Measurements from ENCODE around the gene IL9R.
A peak's percentile ranks its signal among the peaks of the same experiment; 100 is the strongest.
"Not testable (repeated sequence)": the region's sequence is repeated elsewhere in the genome, so short reads cannot be mapped to it uniquely, and the experiment has no call there.

IL9R gene

DNA sequence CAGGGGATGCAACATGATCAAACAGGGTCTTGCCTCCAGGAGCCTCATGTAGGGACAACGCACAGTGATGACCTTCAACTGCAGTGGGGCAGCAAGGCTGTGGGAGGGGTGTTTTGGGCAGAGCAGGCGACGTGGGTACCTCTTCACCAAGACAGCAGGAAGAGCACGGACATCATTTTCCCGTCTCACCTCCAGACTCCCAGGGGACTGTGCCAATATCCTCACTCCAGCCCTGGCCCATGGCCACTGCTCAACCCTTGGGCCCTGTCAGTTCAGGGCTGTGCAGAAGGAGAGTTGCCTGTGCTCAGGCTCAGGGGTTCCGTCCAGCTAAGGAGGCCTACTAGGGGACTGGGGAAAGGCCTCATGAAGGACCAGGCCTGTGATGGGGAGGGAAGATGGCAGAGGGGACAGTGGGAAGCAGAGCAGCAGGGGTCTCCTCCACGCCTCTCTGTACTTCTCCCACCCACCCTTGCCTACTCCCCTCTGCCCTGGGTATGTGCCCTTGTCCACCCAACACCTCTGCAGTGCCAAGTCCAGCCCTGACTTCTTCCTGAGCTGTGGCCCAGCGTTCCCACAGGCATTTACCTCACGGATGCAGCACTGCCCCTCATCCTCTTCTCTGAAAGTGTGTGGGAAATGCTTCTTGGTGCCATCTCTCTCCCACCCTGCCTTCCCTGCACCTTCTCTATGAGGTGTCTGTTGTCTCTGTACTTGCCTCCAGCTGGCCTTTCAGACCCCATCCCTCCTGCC, 1.4 kb downstream of the IL9R start:
- DNase-seq = no peak

DNA sequence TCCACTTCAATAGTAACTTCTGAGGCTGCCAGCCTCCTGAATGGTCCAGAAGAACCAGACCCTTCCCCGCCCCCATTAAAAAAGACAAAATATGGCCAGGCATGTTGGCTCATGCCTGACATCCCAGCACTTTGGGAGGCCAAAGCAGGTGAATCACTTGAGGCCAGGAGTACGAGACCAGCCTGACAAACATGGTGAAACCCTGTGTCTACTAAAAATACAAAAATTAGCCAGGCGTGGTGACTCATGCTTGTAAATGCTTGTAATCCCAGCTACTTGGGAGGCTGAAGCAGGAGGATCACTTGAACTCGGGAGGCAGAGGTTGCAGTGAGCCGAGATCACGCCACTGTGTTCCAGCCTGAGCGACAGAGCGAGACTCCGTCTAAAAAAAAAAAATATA, 2.3 kb downstream of the IL9R start:
- not testable (repeated sequence) for DNase-seq

DNA sequence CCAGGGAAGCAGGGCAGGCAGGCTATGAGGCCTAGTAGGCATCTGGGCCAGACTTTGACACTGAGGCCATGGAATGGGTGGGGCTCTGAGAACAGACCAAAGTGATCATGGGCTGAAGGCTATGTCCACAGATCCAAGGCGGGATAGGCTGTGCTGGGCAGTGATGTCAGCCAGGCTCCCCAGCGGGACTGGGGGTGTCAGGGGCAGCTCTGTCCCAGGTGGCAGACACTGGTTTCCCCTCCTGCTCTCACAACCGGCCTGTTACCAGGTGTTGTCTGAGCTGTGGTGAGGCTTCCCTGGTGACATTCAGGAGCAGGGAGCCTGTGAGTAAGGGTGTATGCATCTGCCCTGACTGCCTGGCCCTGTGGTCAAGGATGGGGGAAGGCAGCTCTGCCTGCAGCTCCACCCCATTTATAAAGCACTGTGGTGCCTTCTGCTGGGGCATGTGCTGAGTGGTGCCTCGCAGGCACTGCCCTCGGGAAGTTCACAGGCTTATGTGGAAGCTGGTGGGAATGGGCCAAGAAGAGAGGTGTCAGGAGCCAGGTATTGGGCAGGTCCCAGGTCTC, 2.9 kb downstream of the IL9R start:
- no peak for DNase-seq

DNA sequence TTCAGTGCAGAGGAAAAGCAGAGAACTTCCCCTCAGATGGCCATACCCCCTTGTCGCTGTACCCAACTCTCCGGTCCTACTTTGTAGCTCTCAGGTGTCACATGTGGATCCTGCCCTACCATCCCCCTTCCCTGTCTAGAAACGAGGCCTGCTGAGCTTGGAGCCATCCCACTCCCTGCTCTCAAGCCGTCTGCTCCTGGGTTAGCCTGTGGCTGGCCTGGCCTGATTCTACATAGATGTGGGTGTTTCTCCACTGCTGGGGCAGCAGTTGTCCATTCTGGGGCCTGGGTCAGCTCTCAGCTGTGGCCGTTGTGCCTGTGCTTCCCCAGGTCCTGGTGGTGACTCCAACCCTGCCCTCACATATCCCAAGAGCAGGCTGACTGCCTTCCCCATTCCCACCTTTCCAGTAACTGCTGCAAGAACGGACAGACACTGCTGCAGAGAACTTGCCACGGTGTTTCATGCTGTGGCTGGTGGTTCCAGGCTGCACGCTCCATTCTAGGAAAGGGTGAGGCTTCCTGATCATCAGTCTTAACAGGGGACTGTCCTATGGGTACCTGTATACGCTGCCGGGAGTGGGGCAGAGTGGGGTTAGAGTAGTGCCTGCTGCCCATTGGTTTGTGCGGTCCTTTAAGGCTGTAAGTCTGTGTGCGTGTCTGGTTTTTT, 3.6 kb downstream of the IL9R start:
- DNase-seq = no peak

DNA sequence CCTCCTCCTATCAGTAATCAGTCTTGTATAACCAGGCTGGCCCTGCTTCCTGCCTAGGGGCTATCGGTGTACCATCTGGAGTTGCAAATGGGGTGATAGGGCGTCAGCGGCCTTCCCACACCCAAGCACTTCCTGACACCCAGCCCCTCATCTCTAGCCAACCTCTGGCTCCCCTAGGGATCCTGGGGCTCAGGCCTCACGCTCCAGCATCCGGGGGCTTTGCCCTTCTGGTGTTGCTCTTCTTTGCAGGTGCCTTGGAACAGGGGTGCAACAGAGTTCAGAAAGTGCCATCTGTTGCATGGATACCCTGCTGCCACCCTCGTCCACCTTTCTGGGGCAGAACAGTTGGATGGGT, 4.1 kb downstream of the IL9R start:
- no peak for DNase-seq

DNA sequence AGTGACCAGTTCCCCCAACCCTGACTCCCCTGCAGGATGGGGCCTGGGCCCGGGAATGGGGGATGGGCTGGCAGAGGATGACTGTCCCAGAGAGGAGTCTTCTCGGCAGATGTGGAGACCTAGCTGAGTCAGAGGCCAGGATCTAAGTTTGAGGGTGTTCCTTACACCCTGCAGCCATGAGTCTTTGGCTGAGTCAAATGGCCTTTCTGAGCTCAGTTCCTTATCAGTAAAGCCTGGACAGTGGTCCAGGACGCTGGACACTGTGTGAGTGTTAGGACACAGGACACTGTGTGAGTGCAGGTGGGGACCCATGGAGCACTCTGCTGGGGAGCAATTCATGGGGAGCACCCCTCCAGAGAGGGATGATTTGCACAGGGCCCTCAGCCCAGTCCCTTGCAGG, 5.0 kb downstream of the IL9R start:
- DNase-seq = no peak

DNA sequence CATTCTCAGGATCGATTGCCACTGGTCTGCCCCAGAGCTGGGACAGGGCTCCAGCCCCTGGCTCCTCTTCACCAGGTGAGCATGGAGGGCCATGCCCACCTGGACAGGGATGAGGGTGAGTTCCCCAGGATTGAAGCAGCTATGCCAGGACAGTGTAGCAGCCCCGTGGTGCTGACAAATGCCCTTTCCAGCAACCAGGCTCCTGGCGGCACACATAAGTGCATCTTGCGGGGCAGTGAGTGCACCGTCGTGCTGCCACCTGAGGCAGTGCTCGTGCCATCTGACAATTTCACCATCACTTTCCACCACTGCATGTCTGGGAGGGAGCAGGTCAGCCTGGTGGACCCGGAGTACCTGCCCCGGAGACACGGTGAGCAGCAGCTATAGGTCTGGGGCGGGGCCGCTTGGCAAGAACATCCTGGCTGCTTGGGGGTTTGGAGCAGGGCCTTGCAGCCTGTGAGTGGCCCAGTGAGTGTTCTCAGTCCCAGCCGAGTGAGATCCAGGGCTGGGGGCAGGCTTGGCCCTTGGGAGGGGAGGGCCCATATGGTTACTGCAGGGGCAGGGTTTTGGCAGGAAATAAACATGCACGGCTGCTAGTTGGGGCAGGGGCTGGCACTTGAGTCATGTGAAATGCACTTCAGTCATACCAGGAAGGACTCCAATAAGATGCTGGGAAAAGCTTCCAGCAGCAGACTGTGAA, 6.1 kb downstream of the IL9R start:
- DNase-seq = no peak

DNA sequence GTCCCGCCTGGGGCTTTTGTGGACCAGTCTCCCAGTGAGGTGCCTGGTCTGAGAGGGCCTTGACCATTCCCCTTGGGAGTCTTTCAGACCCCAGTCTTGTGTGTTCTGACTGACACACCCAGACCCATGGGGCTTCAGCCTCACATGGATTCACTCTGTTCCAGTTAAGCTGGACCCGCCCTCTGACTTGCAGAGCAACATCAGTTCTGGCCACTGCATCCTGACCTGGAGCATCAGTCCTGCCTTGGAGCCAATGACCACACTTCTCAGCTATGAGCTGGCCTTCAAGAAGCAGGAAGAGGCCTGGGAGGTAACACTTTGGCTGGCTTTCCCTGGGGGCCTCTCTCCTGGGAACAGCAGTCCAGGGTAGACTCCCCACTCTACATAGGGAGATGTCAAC, 6.8 kb downstream of the IL9R start:
- DNase-seq = no peak

DNA sequence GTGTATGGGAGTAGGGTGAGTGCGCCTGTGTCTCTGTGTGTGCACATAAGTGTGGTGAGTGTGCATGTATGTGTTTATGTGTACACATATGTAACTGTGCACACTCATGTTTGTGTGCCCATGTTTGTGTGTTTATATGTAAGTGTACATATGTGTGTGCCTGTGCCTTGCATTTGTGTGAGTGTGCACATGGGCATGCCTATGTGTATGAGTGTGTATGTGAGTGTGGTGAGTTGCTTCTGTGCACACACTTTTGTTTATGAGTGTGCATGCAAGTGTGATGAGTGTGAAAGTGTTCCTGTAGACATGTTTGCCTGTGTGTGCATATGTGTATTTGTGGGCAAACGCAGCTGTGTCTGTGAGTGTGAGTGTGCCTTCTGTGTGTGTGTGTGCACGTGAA, 7.2 kb downstream of the IL9R start:
- no peak for DNase-seq

DNA sequence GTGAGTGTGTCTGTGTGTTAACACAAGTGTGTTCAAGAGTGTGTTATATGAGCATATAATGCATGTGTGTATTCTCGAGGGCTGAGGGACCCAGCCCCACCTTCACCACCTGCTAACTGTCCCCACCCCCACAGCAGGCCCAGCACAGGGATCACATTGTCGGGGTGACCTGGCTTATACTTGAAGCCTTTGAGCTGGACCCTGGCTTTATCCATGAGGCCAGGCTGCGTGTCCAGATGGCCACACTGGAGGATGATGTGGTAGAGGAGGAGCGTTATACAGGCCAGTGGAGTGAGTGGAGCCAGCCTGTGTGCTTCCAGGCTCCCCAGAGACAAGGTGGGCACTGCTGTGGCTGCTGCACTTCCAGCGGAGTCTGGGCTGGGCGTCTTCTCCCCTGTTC, 7.6 kb downstream of the IL9R start:
- no peak for DNase-seq

DNA sequence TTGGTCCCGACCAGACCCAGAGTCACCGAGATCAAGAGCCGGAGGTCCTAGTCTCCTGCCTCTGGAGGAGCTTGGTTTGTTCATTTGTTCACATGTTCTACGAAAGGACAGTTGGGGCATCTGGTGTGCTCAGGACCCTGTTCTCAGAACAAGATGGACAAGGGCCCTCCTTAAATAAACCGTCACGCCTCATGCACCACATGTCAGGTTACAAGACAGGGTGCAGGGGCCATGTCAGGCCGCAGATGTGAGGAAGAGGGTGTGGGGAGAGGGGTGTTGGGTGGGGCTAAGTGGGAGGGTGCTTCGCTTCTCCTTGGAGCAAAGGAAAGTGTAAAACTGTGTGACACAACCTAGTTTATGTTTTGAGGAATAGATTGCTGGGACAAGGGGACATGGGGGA, 9.0 kb downstream of the IL9R start:
- DNase-seq = not testable (repeated sequence)

DNA sequence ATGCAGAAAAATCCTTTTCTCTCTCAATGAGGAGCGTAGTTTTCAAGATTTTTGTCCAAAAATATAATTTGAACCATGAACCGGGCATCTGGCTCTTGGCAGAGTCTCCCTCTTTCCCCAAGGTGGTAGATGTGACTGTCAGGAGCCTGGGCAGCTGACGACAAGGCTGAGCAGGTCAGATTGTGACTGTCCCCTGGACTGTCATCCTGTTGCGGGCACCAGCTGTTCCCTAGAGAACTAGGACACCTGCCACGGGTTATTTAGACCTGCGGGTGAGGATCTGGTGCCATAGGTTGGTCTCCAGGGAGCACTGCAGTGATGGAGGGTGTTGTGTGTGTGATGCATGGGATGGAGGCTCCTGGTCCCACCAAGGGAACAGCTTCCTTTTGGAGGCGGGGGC, 10.9 kb downstream of the IL9R start:
- not testable (repeated sequence) for DNase-seq

DNA sequence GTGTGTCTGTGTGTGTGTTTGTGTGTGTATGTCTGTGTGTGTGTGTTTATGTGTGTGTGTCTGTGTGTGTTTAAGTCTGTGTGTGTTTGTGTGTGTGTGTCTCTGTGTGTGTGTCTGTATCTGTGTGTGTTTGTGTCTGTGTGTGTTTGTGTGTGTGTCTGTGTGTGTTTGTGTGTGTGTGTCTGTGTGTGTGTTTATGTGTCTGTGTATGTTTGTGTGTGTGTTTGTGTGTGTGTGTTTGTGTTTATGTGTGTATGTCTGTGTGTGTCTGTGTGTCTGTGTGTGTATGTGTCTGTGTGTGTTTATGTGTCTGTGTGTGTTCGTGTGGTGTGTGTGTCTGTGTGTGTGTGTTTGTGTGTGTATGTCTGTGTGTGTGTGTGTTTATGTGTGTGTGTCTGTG, 11.4 kb downstream of the IL9R start:
- DNase-seq = no peak

DNA sequence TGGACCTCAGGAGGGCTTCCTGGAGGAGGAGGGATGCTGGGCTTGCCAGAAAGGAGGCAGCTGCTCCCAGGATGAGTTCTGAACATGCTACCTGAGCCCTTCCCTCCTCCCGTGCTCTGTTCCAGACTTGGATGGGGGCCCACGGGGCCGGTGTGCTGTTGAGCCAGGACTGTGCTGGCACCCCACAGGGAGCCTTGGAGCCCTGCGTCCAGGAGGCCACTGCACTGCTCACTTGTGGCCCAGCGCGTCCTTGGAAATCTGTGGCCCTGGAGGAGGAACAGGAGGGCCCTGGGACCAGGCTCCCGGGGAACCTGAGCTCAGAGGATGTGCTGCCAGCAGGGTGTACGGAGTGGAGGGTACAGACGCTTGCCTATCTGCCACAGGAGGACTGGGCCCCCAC, 12.2 kb downstream of the IL9R start:
- not testable (repeated sequence) for DNase-seq

DNA sequence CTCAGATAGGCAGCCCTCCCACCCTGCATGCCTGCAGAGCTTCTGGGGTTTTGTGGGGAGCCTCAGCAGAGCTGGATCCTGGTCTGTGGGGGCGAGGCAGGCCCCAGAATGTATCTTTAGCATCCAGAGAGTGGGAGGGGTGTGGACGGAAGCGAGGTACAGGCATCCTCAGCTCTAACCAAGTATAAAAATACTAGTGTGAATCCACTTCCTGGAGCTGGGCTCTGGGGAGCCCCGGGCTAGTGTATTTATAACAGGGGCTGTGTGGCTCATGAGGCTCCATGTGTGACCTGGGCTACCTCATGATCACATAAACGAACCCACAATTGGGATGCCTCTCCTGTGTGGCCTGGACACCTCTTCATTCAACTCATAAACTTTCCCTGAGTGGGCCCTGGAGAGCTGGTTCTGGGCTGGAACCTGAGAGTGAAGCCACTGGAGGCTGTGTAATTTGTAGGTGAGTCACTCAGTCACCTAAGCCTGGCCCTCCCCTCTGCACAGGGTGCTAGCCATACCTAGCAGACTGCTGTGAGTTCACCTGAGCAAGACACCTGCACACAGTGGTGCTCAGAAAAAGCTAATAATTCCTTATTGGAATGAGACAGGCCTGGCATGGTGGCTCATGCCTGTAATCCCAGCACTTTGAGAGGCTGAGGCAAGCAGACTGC, 15.9 kb downstream of the IL9R start:
- DNase-seq = not testable (repeated sequence)

DNA sequence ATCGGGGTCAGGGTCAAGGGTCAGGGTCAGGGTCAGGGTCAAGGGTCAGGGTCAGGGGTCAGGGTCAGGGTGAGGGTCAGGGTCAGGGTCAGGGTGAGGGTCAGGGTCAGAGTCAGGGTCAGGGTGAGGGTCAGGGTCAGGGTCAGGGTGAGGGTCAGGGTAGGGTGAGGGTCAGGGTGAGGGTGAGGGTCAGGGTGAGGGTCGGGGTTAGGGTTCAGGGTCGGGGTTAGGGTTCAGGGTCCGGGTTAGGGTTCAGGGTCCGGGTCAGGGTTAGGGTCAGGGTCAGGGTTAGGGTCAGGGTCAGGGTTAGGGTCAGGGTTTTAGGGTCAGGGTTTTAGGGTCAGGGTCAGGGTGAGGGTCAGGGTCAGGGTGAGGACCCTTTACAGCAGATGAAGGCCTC, 22.4 kb downstream of the IL9R start:
- DNase-seq = not testable (repeated sequence)

DNA sequence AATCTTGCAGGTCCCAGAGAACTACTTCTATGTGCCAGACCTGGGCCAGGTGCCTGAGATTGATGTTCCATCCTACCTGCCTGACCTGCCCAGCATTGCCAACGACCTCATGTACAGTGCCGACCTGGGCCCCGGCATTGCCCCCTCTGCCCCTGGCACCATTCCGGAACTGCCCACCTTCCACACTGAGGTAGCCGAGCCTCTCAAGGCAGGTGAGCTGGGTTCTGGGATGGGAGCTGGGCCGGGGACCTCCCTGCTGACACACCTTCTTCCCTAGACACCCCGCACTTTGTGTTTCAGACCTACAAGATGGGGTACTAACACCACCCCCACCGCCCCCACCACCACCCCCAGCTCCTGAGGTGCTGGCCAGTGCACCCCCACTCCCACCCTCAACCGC, 25.5 kb downstream of the IL9R start:
- not testable (repeated sequence) for DNase-seq

DNA sequence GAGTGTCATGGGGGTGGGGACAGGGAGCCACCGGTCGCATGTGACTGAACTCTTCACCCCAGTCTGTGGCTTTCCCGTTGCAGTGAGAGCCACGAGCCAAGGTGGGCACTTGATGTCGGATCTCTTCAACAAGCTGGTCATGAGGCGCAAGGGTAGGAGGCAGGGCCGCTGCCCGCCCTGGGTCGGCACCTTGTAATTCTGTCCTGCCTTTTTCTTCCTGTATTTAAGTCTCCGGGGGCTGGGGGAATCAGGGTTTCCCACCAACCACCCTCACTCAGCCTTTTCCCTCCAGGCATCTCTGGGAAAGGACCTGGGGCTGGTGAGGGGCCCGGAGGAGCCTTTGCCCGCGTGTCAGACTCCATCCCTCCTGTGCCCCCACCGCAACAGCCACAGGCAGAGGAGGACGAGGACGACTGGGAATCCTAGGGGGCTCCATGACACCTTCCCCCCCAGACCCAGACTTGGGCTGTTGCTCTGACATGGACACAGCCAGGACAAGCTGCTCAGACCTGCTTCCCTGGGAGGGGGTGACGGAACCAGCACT, 27.5 kb downstream of the IL9R start:
- DNase-seq = not testable (repeated sequence)

DNA sequence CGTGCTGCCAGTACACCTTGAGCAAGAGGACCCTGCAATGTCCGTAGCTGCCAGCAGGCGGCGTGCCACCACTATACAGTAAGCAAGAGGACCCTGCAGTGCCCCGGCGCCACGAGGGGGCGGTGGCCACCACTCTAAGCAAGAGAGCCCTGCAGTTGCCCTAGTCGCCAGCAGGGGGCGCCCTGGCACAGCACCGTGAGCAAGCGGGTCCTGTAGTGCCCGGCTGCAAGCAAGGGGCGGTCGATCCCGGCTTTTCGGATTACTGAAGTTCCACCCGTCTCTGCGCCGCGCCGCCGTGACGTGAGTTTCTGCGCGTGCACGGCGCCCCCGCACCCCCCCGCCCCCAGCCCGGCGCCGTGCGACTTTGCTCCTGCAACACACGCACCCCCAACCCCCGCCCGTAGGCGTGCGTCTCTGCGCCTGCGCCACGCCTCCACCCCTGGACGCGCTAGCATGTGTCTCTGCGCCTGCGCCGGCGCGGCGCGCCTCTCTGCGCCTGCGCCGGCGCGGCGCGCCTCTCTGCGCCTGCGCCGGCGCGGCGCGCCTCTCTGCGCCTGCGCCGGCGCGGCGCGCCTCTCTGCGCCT, 31.2 kb downstream of the IL9R start:
- not testable (repeated sequence) for DNase-seq

DNA sequence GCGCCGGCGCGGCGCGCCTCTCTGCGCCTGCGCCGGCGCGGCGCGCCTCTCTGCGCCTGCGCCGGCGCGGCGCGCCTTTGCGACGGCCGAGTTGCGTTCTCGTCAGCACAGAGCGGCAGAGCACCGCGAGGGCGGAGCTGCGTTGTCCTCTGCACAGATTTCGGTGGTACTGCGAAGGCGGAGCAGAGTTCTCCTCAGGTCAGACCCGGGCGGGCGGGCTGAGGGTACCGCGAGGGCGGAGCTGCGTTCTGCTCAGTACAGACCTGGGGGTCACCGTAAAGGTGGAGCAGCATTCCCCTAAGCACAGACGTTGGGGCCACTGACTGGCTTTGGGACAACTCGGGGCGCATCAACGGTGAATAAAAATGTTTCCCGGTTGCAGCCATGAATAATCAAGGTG, 31.8 kb downstream of the IL9R start:
- not testable (repeated sequence) for DNase-seq

DNA sequence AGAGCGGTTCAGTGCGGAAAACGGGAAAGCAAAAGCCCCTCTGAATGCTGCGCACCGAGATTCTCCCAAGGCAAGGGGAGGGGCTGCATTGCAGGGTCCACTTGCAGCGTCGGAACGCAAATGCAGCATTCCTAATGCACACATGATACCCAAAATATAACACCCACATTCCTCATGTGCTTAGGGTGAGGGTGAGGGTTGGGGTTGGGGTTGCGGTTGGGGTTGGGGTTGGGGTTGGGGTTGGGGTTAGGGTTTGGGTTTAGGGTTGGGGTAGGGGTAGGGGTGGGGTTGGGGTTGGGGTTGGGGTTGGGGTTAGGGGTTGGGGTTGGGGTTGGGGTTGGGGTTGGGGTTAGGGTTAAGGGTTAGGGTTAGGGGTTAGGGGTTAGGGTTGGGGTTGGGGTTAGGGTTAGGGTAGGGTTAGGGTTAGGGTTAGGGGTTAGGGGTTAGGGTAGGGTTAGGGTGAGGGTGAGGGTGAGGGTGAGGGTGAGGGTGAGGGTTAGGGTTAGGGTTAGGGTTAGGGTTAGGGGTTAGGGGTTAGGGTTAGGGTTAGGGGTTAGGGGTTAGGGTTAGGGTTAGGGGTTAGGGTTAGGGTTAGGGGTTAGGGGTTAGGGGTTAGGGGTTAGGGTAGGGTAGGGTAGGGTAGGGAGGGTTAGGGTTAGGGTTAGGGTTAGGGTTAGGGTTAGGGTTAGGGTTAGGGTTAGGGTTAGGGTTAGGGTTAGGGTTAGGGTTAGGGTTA, 32.4 kb downstream of the IL9R start:
- DNase-seq = peak; percentile 26

DNA sequence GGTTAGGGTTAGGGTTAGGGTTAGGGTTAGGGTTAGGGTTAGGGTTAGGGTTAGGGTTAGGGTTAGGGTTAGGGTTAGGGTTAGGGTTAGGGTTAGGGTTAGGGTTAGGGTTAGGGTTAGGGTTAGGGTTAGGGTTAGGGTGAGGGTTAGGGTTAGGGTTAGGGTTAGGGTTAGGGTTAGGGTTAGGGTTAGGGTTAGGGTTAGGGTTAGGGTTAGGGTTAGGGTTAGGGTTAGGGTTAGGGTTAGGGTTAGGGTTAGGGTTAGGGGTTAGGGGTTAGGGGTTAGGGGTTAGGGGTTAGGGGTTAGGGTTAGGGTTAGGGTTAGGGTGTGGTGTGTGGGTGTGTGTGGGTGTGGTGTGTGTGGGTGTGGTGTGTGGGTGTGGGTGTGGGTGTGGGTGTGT, 33.0 kb downstream of the IL9R start:
- not testable (repeated sequence) for DNase-seq

All from fibroblast of skin of abdomen (primary cell).